ENCODE data around the gene IFNAR1.

GRCh38 chr21:33373451-33373850, 48.7 kb downstream of the IFNAR1 start:
- TF ChIP-seq CTCF (conservative IDR thresholded peaks at IDR 0.05), result no peak
- no peak for TF ChIP-seq ZFX (IDR thresholded peaks at IDR 0.05)

Data from C4-2B (cell line).